Kidney capillary endothelial cell (primary cell): Measurements from ENCODE around the gene BEAN1.
"Not testable (repeated sequence)": the region's sequence is repeated elsewhere in the genome, so short reads cannot be mapped to it uniquely, and the experiment has no call there.

Source experiments
- DNase-seq: peaks from one replicate; pipeline ENCODE4 v3.0.0-alpha.2; 2018; ENCODE audit warnings: low spot score

Gene BEAN1

DNA sequence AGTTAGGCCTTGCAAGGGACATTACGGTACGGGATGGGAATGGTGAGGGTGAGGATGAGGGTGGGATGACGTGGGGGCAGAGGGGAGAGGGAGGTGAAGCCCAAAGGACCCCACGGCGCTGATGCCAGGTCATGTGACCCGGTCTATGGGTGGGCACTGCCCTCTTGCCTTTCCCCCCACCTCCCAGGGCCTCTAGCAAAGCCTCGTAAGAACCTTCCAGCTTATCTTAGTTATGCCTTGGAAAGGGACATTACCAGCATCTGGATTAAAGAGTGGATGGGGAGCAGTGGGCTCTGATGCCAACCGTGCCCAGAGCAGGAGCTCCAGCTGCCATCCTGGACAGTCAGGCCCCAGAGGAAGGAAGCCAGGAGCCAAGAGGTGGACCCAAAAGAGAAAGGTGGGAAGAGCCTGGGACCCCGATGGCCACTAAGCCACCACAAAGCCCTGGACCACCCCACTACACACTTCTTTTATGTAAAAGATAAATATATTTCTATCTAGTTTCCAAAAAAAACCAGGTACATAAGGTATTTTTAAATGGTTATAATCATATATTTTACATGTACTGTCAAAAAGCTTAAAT lies 81.9 kb downstream of the BEAN1 start:
- no peak for DNase-seq

DNA sequence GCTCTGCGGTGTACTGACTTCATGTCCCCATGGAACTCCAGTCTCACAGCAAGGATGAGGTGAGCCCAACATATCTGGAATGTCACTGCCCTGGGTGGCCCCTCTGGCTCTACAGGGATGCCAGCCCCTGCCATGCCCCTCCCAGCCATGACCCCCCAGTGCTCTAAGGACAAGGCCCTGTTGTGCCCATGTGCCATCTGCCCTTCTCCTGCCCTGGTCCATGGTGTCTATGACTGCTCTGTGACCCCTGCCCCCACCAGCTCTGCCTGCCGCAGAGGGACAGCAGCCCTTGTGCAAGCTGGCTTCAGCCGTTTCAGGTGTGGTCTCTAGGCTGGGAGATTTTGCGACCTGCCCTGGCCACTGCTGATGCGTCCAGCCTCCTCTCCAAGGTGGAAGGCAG lies 82.5 kb downstream of the BEAN1 start:
- no peak for DNase-seq

DNA sequence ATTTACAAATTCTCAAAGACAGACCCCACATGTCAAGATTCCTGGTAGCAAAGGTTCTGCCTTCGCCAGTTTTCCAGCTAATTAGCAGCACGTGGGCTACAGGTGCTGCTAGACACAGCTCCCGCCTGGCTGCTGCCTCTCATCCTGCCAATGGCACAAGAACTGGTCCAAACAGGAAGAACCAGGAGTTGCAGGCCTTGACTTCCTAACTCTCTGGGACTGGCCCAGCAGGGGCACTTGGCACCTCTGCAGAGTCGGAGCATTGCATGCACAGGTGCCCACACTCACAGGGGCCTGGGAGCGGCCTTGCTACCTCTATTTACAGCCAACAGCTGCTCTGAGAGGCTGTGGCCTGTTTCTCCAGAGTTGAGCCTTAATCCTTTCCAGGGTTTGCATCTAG lies 83.2 kb downstream of the BEAN1 start:
- DNase-seq: no peak

- no peak for DNase-seq
These were observed 83.9 kb downstream of the BEAN1 start for GRCh38 chr16:66510711-66511601.

GRCh38 chr16:66511602-66512271 lies 84.6 kb downstream of the BEAN1 start:
- no peak for DNase-seq

DNA sequence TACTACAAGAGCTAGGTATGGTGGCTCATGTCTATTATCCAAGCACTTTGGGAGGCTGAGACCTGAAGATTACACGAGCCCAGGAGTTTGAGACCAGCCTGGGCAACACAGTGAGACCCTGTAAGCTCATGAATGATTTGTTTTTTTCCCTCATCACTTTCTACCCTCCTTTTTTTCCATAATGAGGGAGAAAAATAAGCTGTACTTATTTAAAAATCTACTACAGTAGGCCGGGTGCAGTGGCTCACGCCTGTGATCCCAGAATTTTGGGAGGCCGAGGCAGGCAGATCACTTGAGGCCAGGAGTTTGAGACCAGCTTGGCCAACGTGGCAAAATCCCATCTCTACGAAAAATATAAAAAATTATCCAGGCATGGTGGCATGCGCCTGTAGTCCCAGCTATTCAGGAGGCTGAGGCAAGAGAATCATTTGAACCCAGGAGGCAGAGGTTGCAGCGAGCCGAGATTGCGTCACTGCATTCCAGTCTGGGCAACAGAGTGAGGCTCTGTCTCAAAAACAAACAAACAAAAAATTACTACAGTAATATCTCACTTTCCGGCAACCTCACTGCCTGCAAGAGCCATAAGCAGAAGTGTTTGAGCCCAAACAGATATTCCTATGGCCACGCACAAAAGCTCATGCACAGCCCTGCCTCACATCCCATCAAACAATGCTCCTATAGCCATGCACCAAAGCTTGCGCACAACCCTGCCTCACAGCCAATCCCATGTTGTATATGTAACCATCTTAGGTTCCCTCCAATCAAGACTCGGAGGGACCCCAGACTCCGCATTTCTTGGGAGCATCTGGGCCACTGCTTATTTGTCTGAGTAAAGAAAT lies 85.4 kb downstream of the BEAN1 start:
- no peak for DNase-seq

DNA sequence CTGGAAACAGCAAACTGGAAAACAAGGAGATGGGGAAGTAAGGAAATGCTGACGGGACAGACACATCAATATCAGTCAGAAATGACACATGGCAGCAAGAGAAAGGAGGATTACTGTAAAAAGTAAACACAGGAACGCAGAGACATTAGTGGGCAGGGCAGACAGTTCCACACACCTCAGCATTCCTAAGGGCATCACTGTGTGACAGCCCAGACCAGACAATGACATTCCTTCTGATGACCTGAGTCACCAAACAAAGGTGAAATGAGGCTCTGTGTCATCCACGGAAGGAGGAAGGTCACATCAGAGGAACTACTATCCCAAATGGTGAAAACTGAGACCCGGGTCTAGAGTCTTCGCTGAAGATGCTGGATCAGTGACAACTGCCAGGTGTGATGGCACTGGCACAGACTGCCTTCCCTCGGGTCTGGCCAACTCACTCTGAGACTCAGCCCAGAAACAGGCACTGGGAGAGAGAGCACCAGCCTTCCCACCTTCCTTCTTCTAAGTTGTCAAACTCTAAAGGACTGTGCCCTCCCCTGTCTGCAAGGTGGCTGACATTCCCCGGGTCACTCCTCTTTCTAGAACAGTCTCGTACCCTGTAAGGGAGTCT lies 86.1 kb downstream of the BEAN1 start:
- DNase-seq: peak; percentile 30

DNA sequence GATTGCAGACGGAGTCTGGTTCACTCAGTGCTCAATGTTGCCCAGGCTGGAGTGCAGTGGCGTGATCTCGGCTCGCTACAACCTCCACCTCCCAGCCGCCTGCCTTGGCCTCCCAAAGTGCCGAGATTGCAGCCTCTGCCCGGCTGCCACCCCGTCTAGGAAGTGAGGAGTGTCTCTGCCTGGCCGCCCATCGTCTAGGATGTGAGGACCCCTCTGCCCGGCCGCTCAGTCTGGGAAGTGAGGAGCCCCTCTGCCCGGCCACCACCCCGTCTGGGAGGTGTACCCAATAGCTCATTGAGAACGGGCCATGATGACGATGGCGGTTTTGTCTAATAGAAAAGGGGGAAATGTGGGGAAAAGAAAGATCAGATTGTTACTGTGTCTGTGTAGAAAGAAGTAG lies 87.3 kb downstream of the BEAN1 start:
- not testable (repeated sequence) for DNase-seq

- DNase-seq: not testable (repeated sequence)
These were observed 88.0 kb downstream of the BEAN1 start for GRCh38 chr16:66514980-66515595.

DNA sequence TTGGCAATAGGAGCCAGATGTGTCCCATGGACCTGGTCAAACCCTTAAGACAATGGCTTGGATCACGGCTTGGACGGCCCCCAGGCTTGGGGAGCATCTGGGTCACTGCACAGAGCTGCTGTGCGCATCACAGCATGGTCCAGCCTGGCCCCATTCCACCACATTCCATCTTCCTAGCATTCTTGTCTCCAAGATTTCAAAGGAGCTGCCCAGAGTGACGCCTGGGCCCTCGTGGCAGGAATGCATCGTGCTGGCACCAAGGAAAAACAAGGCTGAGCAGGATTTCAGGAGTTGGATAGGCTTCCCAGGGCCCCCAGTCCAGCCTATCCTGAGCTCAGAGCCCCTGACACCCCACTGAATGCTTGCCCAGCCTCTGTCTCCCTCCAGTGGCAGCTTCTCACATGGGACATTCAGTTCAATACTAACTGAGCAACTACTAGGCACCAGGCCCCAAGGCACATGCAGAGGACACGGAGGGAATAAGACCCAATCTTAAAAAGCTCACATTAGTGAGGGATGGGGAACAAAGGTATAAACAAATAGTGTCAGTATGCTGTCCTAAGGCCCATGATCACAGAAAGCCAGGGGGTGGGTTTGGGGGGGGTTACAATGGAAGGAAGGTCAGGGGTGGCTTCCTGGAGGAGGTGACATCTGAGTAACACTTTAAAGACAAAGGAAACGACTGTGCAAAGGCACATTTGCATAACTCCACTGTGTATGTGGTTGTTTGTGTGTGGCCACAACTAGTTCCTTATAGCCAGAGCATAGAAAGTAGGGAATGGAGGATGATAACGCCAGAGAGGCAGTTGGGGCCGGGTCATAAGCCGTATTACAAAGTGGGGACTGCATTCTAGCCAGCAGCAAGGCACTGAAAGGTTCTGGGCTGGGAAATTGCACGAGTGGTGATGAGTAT lies 88.8 kb downstream of the BEAN1 start:
- peak; percentile 56 for DNase-seq

- DNase-seq: no peak
These were observed 89.4 kb downstream of the BEAN1 start for GRCh38 chr16:66516509-66516807.

DNA sequence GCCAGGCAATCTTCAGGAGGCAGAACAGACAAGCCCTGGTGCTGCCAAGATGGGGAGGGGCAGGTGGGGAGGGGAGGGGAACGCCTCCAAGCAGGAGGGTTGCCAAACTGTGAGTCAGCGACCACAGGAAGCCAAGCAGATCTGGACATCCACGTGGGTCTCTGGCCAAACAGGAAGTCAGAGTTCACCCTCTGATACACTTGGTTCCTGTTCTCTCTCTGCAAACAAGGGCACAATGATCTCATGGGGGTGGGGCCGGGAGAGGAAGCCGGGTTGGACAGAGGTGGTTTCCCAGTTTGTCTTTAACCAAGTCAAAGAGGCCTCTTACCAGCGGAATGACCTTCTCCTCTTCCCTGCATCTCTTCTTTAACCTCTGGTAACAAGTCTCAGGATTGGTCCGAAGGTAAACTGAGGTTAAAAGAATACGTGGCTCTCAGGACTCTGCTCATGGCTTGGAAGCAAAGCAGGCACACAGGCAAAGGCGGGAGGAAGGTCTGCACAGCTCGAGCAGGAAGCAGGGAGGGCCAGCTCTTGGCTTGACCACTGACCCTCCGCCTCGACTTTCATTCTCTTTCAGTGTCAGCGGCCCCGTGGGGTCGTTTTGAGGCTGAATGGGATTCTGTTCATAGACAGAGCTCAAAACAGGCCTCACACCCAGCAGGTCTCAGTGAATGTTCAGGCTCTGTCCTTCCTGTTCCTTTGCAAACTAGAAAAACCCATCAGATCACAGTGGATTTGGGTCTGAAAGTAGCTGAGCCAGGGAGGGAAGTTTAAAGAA lies 89.9 kb downstream of the BEAN1 start:
- peak; percentile 99 for DNase-seq

DNA sequence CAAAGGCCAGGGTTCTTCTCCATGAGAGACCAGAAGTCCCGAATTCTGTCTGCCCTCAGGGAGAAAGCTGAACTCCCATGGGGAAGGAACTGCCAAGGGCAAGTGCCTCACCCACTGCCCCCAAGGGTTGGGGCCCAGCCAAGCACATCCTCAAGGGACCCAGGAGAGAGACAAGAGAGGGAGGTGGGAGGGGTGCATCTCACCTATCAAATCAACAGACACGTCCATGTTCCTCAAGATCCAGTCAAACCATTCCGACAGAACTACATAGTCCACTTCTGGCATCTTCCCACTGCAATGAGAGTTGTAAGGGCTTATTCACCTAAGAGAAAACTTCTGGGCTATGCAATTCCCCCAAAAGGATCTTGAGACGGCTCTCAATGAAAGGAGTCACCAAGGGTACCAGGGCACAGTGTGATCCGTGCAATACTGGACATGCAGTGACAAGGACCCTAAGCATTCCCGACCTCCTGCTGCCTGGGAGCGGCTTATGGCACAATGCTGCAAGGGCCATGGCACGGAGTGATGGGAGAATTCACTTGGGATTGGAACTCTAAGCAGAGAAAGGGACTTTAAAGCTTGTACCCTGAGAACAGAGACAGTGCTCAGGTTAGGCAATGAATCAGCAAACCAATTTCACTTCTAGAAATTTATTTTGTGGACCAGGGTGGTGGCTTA lies 90.6 kb downstream of the BEAN1 start:
- no peak for DNase-seq

DNA sequence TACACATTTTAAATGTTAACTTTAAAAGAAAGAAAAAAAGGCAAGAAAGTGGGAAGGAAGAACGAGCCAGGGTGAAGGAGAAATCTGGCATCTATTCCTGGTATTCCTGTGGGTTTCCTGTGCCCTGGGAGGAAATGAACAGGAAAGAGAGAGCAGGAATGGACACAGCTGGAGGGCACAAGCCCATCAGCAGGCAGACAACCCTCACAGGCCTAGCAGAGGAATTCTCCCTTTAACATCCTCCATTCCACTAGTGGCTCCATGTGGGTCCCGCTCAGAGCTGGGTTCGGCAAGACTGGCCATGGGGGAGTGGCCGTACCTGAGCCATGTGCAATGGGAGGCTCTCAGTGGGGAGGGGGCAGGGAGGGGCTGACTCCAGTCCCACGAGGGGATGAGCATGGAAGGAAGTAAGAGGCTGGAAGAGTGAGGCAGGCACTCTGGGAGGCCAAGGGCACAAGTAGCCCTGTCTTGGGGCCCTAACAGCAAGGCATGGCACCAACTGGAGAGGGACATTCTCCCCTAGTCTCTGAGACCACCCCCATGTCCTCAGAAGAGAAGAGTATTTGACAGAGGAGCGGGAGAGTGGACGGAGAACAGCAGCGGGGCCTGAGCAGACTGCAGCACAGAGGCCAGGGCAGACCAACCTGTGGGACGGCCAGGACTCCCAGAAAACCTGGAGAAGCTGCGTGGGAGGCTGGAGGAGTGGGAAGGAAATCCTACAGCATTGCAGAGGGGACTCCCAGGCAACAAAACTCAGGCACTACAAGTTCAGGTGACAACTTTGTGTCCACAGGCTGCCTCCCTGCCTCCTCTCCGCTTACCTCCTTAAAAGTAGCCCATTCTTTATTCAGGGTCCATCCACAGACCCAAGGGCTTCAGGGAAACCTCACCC lies 92.6 kb downstream of the BEAN1 start:
- DNase-seq: no peak

- no peak for DNase-seq
These were observed 93.5 kb downstream of the BEAN1 start for GRCh38 chr16:66520406-66521170.

DNA sequence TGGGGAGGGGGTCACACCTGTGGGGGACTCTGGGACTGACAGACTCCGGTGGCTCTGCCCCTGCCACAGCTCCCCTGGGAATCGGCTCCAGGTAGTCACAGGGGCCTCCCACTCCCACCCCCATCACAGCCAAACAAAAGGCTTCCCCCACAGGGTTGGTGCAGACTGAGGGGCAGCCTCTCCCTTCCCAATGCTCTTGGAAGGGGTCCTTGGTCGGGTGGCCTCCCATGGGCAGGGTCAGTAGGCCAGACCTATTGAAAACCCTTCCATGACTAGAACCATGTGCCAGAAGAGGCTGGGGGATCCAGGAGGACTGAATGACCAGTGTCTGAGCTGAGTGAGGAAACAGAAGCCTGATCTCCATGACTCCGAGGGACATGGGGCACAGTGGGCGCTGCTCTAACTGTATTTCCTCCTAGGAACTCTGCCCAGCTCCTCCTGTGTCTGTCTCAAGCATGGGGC lies 94.2 kb downstream of the BEAN1 start:
- no peak for DNase-seq
